Measurements from ENCODE around the gene CDC42. TPM values are rescaled to one million over a fixed set of nuclear protein-coding genes. Genes with fewer than 3 reads are reported as not detected.

CDC42 gene
- total RNA-seq, 2 donors from 2014 or later = 264 to 345 TPM

DNA sequence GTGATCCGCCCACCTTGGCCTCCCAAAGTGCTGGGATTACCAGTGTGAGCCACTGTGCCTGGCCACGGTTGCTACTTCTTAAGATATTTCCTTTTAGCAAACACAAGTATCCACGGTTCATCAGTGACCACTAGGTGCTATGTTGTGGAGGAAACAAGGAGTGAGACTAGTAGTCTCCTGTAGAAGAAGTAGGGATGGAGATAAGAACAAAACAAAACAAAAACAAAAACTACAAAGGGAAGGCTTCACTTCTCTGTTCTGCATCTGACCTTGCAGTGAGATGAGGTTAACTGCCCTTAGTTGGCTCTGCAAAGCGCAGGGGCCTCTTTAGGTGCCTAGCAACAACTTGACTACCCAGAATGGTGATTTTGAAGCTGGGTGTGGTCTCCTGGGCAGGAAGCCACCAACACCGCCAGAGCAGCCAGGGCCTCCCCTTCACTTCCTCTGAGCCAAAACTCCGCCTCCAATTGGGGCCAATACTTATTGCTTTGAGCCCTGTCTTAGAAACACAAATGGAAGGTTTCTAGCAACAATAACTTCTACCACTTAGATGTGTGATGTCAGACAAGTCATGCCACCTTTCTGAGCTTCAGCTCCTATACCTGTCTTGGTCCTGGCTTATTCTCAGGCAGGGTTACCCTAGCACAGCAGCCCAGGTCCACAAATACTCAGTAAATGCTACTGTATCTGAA lies 12.8 kb upstream of the CDC42 start:
- peak overlapping the region in 1 of 2 donors; percentile 28 for H3K9ac ChIP-seq (ENCODE audit: low read depth in 2 of 2, low read length in 2 of 2)
- H3K27ac ChIP-seq = peak overlapping the region; percentile 56
- TF ChIP-seq, protein P1, sequence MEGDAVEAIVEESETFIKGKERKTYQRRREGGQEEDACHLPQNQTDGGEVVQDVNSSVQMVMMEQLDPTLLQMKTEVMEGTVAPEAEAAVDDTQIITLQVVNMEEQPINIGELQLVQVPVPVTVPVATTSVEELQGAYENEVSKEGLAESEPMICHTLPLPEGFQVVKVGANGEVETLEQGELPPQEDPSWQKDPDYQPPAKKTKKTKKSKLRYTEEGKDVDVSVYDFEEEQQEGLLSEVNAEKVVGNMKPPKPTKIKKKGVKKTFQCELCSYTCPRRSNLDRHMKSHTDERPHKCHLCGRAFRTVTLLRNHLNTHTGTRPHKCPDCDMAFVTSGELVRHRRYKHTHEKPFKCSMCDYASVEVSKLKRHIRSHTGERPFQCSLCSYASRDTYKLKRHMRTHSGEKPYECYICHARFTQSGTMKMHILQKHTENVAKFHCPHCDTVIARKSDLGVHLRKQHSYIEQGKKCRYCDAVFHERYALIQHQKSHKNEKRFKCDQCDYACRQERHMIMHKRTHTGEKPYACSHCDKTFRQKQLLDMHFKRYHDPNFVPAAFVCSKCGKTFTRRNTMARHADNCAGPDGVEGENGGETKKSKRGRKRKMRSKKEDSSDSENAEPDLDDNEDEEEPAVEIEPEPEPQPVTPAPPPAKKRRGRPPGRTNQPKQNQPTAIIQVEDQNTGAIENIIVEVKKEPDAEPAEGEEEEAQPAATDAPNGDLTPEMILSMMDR (IDR thresholded peaks at IDR 0.05) = no peak
- no peaks in the 10 kb centered on the region for H3K9me3 ChIP-seq
- H3K36me3 ChIP-seq = no peaks in the 10 kb centered on the region
- intact Hi-C loops (cut with DNase I) = no loop called here
- no peak overlapping the region for H3K4me3 ChIP-seq
- peak; percentile 85 for DNase-seq
- H3K27me3 ChIP-seq = no peaks in the 10 kb centered on the region
- H3K4me1 ChIP-seq = peaks cover 2% of the 10 kb centered on the region

- Histone ChIP-seq H3K9ac (ENCODE audit: low read depth in 2 of 2, low read length in 2 of 2) (peak overlapping the region in 1 of 2 donors; percentile 28), H3K36me3 (no peaks in the 10 kb centered on the region), H3K4me1 (peaks cover 2% of the 10 kb centered on the region), H3K9me3 (no peaks in the 10 kb centered on the region), H3K27me3 (no peaks in the 10 kb centered on the region), H3K4me3 (no peak overlapping the region), H3K27ac (peak overlapping the region; percentile 56)
- intact Hi-C loops (cut with DNase I) = no loop called here
- TF ChIP-seq, protein P1 (IDR thresholded peaks at IDR 0.05) = no peak
- DNase-seq = no peak
These were observed 12.3 kb upstream of the CDC42 start for GRCh38 chr1:22040286-22040623.

- H3K27ac ChIP-seq = no peak overlapping the region
- no peaks in the 10 kb centered on the region for H3K36me3 ChIP-seq
- no peak overlapping the region for H3K9ac ChIP-seq (ENCODE audit: low read depth in 2 of 2, low read length in 2 of 2)
- no peaks in the 10 kb centered on the region for H3K27me3 ChIP-seq
- H3K4me1 ChIP-seq = peaks cover 2% of the 10 kb centered on the region
- TF ChIP-seq, protein P1 (IDR thresholded peaks at IDR 0.05) = no peak
- no peak overlapping the region for H3K4me3 ChIP-seq
- DNase-seq = no peak
- no peaks in the 10 kb centered on the region for H3K9me3 ChIP-seq
- intact Hi-C loops (cut with DNase I) = no loop called here
These were observed 11.0 kb upstream of the CDC42 start for GRCh38 chr1:22041505-22041904.

GRCh38 chr1:22043198-22043769 lies 9.2 kb upstream of the CDC42 start:
- DNase-seq = no peak
- TF ChIP-seq, protein P1 (IDR thresholded peaks at IDR 0.05) = no peak
- H3K27me3 ChIP-seq = no peaks in the 10 kb centered on the region
- peaks cover 2% of the 10 kb centered on the region for H3K4me1 ChIP-seq
- H3K9me3 ChIP-seq = no peaks in the 10 kb centered on the region
- H3K36me3 ChIP-seq = no peaks in the 10 kb centered on the region
- no peak overlapping the region for H3K9ac ChIP-seq (ENCODE audit: low read depth in 2 of 2, low read length in 2 of 2)
- no peak overlapping the region for H3K27ac ChIP-seq
- no peak overlapping the region for H3K4me3 ChIP-seq
- intact Hi-C loops (cut with DNase I) = no loop called here

DNA sequence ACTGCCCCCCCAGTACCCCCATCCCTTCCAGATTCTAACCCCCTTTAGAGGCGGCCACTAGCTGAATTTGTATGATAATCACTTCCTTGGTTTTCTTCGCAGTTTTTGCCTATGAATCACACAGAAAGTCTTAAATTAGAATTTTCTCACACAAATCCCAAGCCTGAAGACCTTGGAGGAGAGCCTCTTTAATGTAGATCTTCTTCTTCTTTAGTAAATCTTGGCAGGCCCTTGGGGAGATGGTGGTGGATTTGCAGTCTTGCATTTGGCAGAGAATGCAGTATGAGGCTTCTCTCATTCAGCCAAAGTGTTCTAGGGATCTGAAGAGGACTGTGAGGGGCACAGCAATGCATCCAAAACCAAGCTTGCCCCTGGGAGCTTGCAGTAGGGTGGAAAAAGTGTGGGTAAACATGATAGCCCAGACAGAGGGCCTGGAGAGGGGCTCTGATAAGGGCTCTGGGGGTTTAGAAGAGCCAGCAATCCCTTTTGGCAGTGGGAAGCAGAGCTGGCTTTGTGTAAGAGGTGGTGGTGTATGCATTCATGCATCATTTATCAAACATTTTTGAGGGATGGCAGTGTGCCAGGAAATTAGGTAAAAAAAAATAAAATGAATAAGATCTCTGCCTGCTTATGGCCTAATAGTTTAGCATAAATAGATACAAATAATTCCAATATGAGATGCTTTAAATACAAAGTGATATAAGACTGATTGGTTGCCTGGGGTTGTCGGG lies 7.7 kb upstream of the CDC42 start:
- H3K27ac ChIP-seq = no peak overlapping the region
- no peaks in the 10 kb centered on the region for H3K4me1 ChIP-seq
- H3K9me3 ChIP-seq = no peaks in the 10 kb centered on the region
- TF ChIP-seq, protein P1 (IDR thresholded peaks at IDR 0.05) = no peak
- intact Hi-C loops (cut with DNase I) = no loop called here
- no peaks in the 10 kb centered on the region for H3K27me3 ChIP-seq
- no peak overlapping the region for H3K4me3 ChIP-seq
- H3K36me3 ChIP-seq = no peaks in the 10 kb centered on the region
- H3K9ac ChIP-seq (ENCODE audit: low read depth in 2 of 2, low read length in 2 of 2) = no peak overlapping the region
- no peak for DNase-seq

Data from colonic mucosa (tissue), 4 donors.